ENCODE measurements around the gene BFSP2. TPM values are rescaled to one million over a fixed set of nuclear protein-coding genes. Genes with fewer than 3 reads are reported as not detected.

BFSP2 gene
- total and polyA plus RNA-seq, 2 of the 13 experiments (the other 11 are each of a cell fraction or from before 2014, with no cell fraction given): not detected

GRCh38 chr3:133354721-133355120 lies 45.1 kb upstream of the BFSP2 start:
- in situ Hi-C loops (cut with HindIII; ENCODE audit: extremely low pct_ligation_motif_present, low pct_unique_long_range_greater_than_20kb): no loop called here
- TF ChIP-seq ARID3A (IDR thresholded peaks at IDR 0.05; ENCODE audit: low read depth, low read length) (no peak), DRAP1 (CRISPR knock-in tag; IDR thresholded peaks at IDR 0.05) (no peak), ATAD3A (CRISPR knock-in tag; IDR thresholded peaks at IDR 0.05) (no peak), MBNL3 (CRISPR knock-in tag; conservative IDR thresholded peaks at IDR 0.05) (no peak), RFXAP (CRISPR knock-in tag; IDR thresholded peaks at IDR 0.05; ENCODE audit: borderline replicate concordance) (no peak), ZFP82 (CRISPR knock-in tag; IDR thresholded peaks at IDR 0.05; ENCODE audit: borderline replicate concordance) (no peak), CERS6 (CRISPR knock-in tag; IDR thresholded peaks at IDR 0.05) (no peak), TAF15 (IDR thresholded peaks at IDR 0.05; ENCODE audit: low read depth, low read length, poor library complexity, severe bottlenecking) (no peak), ZBTB8A (CRISPR knock-in tag; IDR thresholded peaks at IDR 0.05; ENCODE audit: borderline replicate concordance, low read depth) (no peak), YEATS2 (CRISPR knock-in tag; IDR thresholded peaks at IDR 0.05; ENCODE audit: borderline replicate concordance) (no peak), ONECUT2 (CRISPR knock-in tag; IDR thresholded peaks at IDR 0.05) (no peak), U2AF1 (optimal IDR thresholded peaks at IDR 0.05; ENCODE audit: low read depth, low read length) (no peak), ZNF20 (CRISPR knock-in tag; IDR thresholded peaks at IDR 0.05) (no peak), ZXDC (CRISPR knock-in tag; IDR thresholded peaks at IDR 0.05) (no peak), ASH2L (IDR thresholded peaks at IDR 0.05; ENCODE audit: insufficient read length, low read depth, low read length) (no peak), ZNF256 (CRISPR knock-in tag; conservative IDR thresholded peaks at IDR 0.05) (no peak), SOX5 (CRISPR knock-in tag; IDR thresholded peaks at IDR 0.05; ENCODE audit: borderline replicate concordance) (no peak), RARA (CRISPR knock-in tag; IDR thresholded peaks at IDR 0.05) (no peak)

More at GRCh38 chr3:133354721-133355120, 45.1 kb upstream of the BFSP2 start:
- no TSS peak for BruUV-seq (replicated peaks)
- no peaks in the 10 kb centered on the region for H3K4me1 ChIP-seq (ENCODE audit: insufficient read depth, low read length)
- intact Hi-C loops (cut with micrococcal nuclease; ENCODE audit: unreplicated experiment): no loop called here
- H3K9me3 ChIP-seq (ENCODE audit: low read length): 0 out of 2 replicates have a peak, but pooled peaks cover 4% of the 10 kb centered on the region
- H4K20me1 ChIP-seq (ENCODE audit: insufficient read depth, low read length): no peaks in the 10 kb centered on the region
- H3K4me2 ChIP-seq (ENCODE audit: low read depth, low read length): no peak overlapping the region
- H3K27ac ChIP-seq (ENCODE audit: extremely low read length, insufficient read depth, low read length): no peak overlapping the region
- ATAC-seq: no peak
- POLR2A ChIA-PET: no interaction called here
- no peak overlapping the region for H3K4me3 ChIP-seq (replicated peaks in 1 of 3; ENCODE audit: insufficient read depth in 1 of 3, low read depth in 2 of 3, low read length in 3 of 3)
- DNase-seq (ENCODE audit: low spot score): no peak
- H2AFZ ChIP-seq (ENCODE audit: low read length): no peak overlapping the region
- 12% methylated on average over 4 of the region's 4 CpGs for WGBS (ENCODE audit: low lambda C conversion rate)
- CTCF ChIA-PET (ENCODE audit: low intra/inter-chr PET ratio, low total read pairs): no interaction called here
- H3K9ac ChIP-seq (ENCODE audit: insufficient read depth, low read depth, low read length): no peak overlapping the region
- H3K27me3 ChIP-seq (ENCODE audit: control insufficient read depth in 1 of 2, insufficient read depth in 2 of 2, low read length in 2 of 2): no peaks in the 10 kb centered on the region
- H3K36me3 ChIP-seq (replicated peaks in 1 of 2; ENCODE audit: control insufficient read depth in 1 of 2, insufficient read depth in 2 of 2, low read length in 2 of 2): no peaks in the 10 kb centered on the region
- no peak for FAIRE-seq
- H3K79me2 ChIP-seq (ENCODE audit: insufficient read depth, low read length): no peaks in the 10 kb centered on the region
